GM21737 (cell line): ENCODE data around the gene NADK.
A peak's percentile ranks its signal among the peaks of the same experiment; 100 is the strongest.

ENCODE experiments used
- ATAC-seq: cut with Tn5 transposase; IDR thresholded peaks from one replicate; pipeline ENCODE4 v1.9.1; 2021; ENCODE audit warnings: mild to moderate bottlenecking, moderate library complexity; ENCODE audit not compliant: unreplicated experiment

NADK gene, protein sequence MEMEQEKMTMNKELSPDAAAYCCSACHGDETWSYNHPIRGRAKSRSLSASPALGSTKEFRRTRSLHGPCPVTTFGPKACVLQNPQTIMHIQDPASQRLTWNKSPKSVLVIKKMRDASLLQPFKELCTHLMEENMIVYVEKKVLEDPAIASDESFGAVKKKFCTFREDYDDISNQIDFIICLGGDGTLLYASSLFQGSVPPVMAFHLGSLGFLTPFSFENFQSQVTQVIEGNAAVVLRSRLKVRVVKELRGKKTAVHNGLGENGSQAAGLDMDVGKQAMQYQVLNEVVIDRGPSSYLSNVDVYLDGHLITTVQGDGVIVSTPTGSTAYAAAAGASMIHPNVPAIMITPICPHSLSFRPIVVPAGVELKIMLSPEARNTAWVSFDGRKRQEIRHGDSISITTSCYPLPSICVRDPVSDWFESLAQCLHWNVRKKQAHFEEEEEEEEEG

GRCh38 chr1:1777950-1778662 is at the start of gene NADK:
Gene NADK, minus strand, starts transcription at chr1:1778470. Its CDS starts 13,064 bp downstream, at chr1:1765406.
- ATAC-seq: peak; percentile 30

DNA sequence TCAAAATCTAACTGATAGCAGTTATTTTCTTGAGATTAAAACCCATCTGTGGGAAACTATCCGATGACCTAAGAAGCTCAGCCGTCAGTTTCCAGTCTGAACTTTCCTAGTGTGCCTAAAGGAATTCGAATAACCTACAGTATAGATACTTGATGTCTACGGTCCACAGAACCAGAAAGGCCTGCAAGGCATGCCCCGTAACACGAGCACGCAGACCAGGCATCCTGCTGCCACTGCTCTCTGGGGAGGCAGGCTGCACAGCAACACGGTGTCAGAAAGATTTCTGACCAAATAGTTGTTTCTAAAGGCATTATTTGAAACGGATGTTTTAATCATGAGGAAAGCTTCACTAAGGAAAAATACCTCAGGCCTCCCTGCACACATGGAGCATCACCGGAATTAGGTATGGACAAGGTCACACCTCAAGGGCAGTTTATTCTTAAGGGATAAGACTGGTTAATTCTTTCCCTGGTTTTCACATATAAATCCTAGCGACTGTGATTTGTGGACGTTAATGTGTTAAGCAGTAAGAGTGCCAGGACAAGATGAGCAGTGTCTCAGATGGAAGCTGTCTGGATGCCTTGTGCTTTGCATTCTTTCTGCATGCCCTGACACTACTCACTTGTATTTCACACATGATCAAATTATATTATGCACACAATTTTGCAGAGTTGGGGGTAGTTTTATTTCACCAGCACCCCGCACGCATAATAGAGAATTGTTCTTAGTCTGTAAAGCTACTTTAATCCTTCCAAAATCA is 49.0 kb upstream of the NADK start:
- ATAC-seq: no peak

DNA sequence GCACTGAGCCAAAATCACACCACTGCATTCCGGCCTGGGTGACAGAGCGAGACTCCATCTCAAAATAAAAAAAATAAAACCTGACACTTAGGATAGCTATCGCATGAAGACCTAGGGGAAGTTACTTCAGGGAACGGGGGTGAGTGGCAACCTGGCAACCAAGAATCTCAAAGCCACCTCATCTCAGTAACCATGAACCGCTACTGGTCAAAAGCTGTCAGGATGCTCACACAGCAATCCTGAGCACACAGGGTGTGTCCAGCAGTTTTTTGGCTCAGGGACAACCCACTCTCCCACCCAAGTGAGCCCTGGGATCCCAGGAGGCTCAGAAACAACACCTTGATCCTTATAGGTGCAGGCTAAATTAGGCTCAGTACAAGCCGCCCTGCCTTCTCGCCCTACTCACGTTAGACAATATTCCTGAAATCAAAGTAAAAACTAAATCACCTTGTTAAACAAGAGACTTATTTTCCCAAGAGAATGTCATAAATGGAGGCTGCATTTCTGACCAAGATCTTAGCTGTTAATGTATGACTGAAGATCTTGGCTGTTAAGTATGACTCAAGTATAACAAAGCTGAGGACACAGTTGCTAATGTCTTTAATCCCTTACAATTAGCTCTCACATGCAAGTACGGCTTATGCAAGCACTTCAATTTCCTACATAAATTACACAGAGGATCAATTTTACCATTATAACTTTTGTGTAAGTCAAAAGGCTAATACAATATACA is 48.3 kb upstream of the NADK start:
- ATAC-seq: no peak

- no peak for ATAC-seq
Observed at GRCh38 chr1:1825217-1825616, 46.9 kb upstream of the NADK start.

DNA sequence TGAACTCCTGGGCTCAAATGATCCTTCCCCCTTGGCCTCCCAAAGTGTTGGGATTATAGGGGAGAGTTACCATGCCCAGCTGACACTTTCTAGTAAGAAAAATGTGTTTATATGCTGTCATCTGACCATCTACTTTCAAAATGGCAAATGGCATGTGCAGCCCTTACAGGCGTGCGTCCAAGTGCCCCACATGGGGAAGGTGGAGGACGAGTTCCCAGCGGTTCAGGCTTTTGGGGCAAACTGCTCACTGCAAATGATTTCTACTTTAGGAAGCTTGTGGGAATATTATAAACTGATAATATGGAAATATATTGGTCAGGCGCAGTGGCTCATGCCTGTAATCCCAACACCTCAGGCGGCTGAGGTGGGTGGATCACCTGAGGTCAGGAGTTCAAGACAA is 41.5 kb upstream of the NADK start:
- no peak for ATAC-seq

GRCh38 chr1:1817221-1817620 is 39.0 kb upstream of the NADK start:
- ATAC-seq: no peak

GRCh38 chr1:1815606-1816281 is 37.5 kb upstream of the NADK start:
- no peak for ATAC-seq

- no peak for ATAC-seq
Observed at GRCh38 chr1:1809489-1809888, 31.2 kb upstream of the NADK start.

DNA sequence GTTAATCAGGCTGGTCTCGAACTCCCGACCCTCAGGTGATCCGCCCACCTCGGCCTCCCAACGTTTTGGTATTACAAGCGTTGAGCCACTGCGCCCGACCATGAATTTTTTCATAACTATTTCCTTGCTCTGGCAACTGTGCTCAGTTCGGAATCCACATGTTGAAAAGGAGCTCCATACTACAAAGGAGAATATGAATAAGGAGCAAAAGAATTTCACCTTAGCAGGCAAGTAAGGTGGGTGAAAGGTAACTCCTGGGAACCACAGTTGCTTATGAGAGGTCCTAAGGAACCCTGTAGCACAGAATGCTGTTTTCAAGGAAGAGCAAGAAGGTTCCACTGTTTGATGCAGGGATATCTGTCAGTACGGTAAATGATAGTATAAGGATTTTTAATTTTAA is 29.9 kb upstream of the NADK start:
- no peak for ATAC-seq

GRCh38 chr1:1806890-1807289 is 28.6 kb upstream of the NADK start:
- no peak for ATAC-seq

GRCh38 chr1:1804301-1804700 is 26.0 kb upstream of the NADK start:
- ATAC-seq: no peak

- ATAC-seq: no peak
Observed at GRCh38 chr1:1802871-1803270, 24.6 kb upstream of the NADK start.

DNA sequence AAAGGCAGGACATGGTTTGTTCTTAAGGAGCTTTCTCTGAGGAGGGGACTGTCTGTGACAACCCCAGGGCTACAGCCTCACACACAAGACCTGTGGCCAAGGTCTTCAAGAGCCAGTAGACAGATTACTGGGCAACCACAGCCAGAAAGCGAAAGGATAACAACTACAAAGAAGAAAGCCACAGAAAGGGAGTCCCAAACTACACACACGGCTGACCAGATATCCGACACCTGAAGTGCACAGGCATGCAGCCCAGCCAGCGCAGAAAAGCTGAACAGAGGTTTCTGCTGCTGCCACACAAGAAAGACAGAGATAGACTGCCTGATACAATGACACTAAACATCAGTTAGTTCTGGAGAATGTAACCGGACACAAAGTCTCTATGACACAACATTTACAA is 21.4 kb upstream of the NADK start:
- peak; percentile 70 for ATAC-seq

- no peak for ATAC-seq
Observed at GRCh38 chr1:1797731-1798341, 19.6 kb upstream of the NADK start.

GRCh38 chr1:1796466-1796865 is 18.2 kb upstream of the NADK start:
- ATAC-seq: no peak

- ATAC-seq: no peak
Observed at GRCh38 chr1:1794999-1795398, 16.7 kb upstream of the NADK start.

DNA sequence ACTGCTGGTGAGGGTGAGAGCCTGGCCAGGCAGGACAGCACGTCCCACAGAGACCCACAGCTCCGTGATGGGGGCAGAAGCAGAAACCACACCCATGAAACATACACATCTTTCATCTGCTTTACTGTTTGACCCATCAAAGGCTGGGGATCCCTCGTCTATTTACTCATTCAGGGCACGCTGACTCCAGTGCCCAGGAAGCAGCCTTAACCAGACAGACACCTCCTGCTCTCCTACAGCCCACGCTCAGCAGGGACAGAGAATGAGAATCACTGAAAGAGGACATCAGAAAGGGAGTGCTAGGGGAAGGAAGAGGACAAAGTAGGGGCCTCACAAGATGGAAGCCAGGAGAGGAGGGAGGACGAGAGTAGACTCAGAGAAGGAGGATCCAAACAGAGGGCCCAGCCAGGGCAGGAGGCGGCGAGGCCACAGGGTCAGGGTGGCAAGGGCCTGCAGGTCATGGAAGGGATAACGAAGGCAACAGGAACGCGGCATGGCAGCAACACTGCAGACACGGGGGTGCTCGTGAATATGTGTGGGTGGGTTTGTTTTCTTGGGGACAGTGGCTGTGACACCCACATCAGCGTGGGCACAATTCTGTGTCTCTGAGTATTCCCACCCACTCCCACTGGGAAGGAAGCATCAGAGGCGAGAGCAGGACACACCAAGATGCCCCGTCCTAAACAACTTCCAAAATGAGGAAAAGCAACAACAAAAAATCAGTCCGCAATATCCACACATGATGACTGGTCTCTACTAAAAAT is 15.4 kb upstream of the NADK start:
- no peak for ATAC-seq

- no peak for ATAC-seq
Observed at GRCh38 chr1:1788646-1789431, 10.6 kb upstream of the NADK start.
